EH (cell line): ENCODE results near the gene SRSF10.
"Not testable (repeated sequence)": the region's sequence is repeated elsewhere in the genome, so short reads cannot be mapped to it uniquely, and the experiment has no call there.

Source experiments
- DNase-seq: peaks from one replicate; pipeline ENCODE4 v3.0.0-alpha.2; 2015; ENCODE audit warnings: low read depth

Gene SRSF10

GRCh38 chr1:23997812-23998211 is 17.7 kb upstream of the SRSF10 start:
- no peak for DNase-seq

GRCh38 chr1:23996700-23997229 is 16.6 kb upstream of the SRSF10 start:
- DNase-seq, result no peak

- peak; percentile 27 for DNase-seq
Measured at GRCh38 chr1:23995431-23995837, 15.3 kb upstream of the SRSF10 start.

- DNase-seq, result not testable (repeated sequence)
Measured at GRCh38 chr1:23992011-23992410, 11.9 kb upstream of the SRSF10 start.

- no peak for DNase-seq
Measured at GRCh38 chr1:23989263-23989662, 9.1 kb upstream of the SRSF10 start.

- DNase-seq, result not testable (repeated sequence)
Measured at GRCh38 chr1:23987038-23987437, 6.9 kb upstream of the SRSF10 start.

- DNase-seq, result peak; percentile 81
Measured at GRCh38 chr1:23984417-23985186, 4.5 kb upstream of the SRSF10 start.

- peak; percentile 56 for DNase-seq
Measured at GRCh38 chr1:23980728-23981070, 572 bp upstream of the SRSF10 start.

- no peak for DNase-seq
Measured at GRCh38 chr1:23979387-23979880, 693 bp downstream of the SRSF10 start.

GRCh38 chr1:23978805-23979204 is 1.3 kb downstream of the SRSF10 start:
- DNase-seq, result no peak

GRCh38 chr1:23977854-23978191 is 2.3 kb downstream of the SRSF10 start:
- no peak for DNase-seq

- no peak for DNase-seq
Measured at GRCh38 chr1:23977187-23977853, 2.8 kb downstream of the SRSF10 start.

- no peak for DNase-seq
Measured at GRCh38 chr1:23967871-23968270, 12.3 kb downstream of the SRSF10 start.

GRCh38 chr1:23966973-23967493 is 13.1 kb downstream of the SRSF10 start:
- no peak for DNase-seq

- DNase-seq, result peak; percentile 17
Measured at GRCh38 chr1:23964790-23965740, 15.1 kb downstream of the SRSF10 start.

GRCh38 chr1:23964235-23964668 is 15.9 kb downstream of the SRSF10 start:
- no peak for DNase-seq

GRCh38 chr1:23963617-23964234 is 16.4 kb downstream of the SRSF10 start:
- DNase-seq, result no peak

GRCh38 chr1:23960291-23961020 is 19.7 kb downstream of the SRSF10 start:
- peak; percentile 83 for DNase-seq

GRCh38 chr1:23959461-23960290 is 20.5 kb downstream of the SRSF10 start, which contains the start of gene PNRC2:
PNRC2 (plus strand) TSS chr1:23959828; CDS start chr1:23961458, 1,630 bp downstream.
- DNase-seq, result peak; percentile 97
